GM12892 (cell line): ENCODE data around the gene DENND1A.

Experiments
- POLR2A ChIP-seq: IDR thresholded peaks from 2 replicates; pipeline ENCODE4 v1.6.1; 2011; ENCODE audit warnings: low read depth, low read length, control low read depth
- POLR2AphosphoS5 ChIP-seq: IDR thresholded peaks from 2 replicates; pipeline ENCODE4 v1.6.1; 2011; ENCODE audit warnings: low read depth, low read length, control low read depth
- TAF1 ChIP-seq: IDR thresholded peaks from 2 replicates; pipeline ENCODE4 v1.6.1; 2011; ENCODE audit warnings: low read depth, mild to moderate bottlenecking, control low read depth, low read length, borderline replicate concordance

DNA sequence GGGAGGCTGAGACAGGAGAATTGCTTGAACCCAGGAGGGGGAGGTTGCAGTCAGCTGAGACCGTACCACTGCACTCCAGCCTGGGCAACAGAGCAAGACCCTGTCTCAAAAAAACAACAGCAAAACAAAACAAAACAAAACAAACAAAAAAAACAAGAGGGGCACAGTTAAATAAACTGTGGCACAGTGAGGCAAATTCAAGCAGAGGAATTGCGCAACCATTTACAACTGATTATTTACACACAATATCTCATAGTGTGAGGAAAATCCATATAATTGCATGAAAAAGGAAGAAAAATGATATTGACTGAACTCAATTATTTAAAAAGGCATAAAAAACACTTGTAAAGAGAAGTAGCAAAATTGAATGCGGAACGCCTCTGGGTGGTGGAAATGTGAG, 412.4 kb downstream of the DENND1A start:
- TF ChIP-seq POLR2A (no peak), POLR2AphosphoS5 (no peak), TAF1 (no peak)
